T-helper 1 cell treated with Interleukin-12 subunit alpha and Interleukin-12 subunit beta and Interleukin-4 antibody, amounts not matched to agents 30 μg/mL and 1 μg/mL, for 36 hours (primary cell): ENCODE results near the gene ITM2B.
"Not testable (repeated sequence)": the region's sequence is repeated elsewhere in the genome, so short reads cannot be mapped to it uniquely, and the experiment has no call there.

ENCODE experiments used
- H3K27ac Mint-ChIP-seq: one replicate; pipeline ENCODE4 v1.8.0; 2021; ENCODE audit warnings: mild to moderate bottlenecking, mixed read lengths
- H3K27me3 Mint-ChIP-seq: one replicate; pipeline ENCODE4 v1.8.0; 2021; ENCODE audit warnings: low read depth, mixed read lengths
- H3K36me3 Mint-ChIP-seq: one replicate; pipeline ENCODE4 v1.8.0; 2021; ENCODE audit warnings: low read depth, mixed read lengths
- H3K4me1 Mint-ChIP-seq: one replicate; pipeline ENCODE4 v1.8.0; 2021; ENCODE audit warnings: low read depth, mixed read lengths
- H3K4me3 Mint-ChIP-seq: one replicate; pipeline ENCODE4 v1.8.0; 2021; ENCODE audit warnings: mild to moderate bottlenecking, moderate library complexity, mixed read lengths
- H3K9me3 Mint-ChIP-seq: one replicate; pipeline ENCODE4 v1.8.0; 2021; ENCODE audit warnings: mixed read lengths

Gene ITM2B

DNA sequence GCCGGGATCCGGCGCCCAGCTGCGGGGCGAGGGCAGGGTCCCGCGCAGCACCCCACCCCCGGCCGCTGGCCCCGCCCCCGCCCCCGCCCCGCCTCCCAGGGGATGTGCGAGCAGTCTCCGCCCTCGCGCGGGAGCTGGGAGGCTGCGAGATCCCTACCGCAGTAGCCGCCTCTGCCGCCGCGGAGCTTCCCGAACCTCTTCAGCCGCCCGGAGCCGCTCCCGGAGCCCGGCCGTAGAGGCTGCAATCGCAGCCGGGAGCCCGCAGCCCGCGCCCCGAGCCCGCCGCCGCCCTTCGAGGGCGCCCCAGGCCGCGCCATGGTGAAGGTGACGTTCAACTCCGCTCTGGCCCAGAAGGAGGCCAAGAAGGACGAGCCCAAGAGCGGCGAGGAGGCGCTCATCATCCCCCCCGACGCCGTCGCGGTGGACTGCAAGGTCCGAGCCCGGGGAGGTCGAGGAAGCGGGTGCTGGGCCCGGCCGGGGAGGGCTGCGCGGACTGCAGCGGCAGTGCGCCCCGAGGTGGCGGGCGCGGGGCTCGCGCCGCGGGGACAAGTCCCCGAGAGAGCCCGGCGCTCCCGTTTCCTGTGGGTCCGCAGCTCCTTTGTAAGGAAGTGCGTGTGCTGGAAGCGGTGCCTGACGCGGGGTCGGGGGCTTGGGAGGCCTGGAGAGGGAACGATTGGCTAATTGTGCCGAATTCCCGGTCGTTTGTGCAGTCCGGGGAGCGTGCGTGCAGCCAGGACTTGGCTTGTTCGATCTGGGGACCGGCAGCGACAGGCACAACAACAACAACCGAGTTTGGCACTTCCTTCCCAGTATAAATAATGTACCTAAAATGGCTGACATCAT is at the start of gene ITM2B:
TSS of gene ITM2B (plus strand) at position 161 of the 843 bp plus-strand sequence. CDS start at position 316, 155 bp downstream.
- Mint-ChIP-seq H3K4me1 (peaks cover 37% of the 10 kb centered on the region), H3K27ac (peak within 1 kb of the TSS; percentile 82), H3K36me3 (peaks cover 26% of the 10 kb centered on the region), H3K4me3 (peak within 1 kb of the TSS; percentile 90), H3K27me3 (peaks cover 35% of the 10 kb centered on the region), H3K9me3 (no peaks in the 10 kb centered on the region)

DNA sequence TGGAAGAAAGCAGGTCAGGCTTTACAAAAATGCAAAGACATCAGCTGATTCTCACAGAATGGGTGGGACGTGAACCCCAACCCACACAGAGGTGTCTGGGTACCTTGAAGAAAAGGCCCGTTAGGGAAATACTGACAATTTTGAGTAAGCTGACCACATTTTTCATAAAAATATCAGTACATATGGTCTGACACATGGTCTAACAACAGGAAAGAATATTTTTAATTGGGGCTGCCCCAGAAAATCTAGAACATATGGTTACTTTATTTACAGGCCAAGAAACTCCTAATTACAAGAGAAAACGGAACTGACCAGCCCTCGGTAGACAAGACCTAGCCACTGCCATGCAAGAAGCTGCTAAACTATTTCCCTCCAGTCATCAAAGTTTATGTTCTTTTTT is 48.7 kb upstream of the ITM2B start:
- H3K9me3 Mint-ChIP-seq, result no peaks in the 10 kb centered on the region
- peaks cover 26% of the 10 kb centered on the region for H3K27me3 Mint-ChIP-seq
- H3K4me1 Mint-ChIP-seq, result peaks cover 30% of the 10 kb centered on the region
- H3K36me3 Mint-ChIP-seq, result peaks cover 4% of the 10 kb centered on the region
- H3K4me3 Mint-ChIP-seq, result no peak overlapping the region
- no peak overlapping the region for H3K27ac Mint-ChIP-seq

DNA sequence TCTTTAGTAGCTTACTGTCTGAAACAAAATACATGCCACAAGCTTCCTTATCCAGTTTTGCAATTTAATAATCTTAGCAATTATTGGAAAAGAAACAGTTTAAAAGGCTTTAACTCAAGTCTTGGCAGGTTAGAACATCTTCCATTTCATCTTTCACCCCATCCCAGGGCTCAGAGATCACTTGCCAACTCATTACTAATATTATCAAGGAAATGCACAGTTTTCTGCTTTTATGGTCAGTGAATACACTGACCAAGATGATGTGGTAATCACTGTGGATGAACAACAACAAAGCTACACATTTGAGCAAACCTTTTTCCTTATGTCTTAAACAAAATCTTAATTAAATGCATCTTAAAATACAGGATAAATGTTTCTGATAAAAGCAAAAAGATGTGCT is 48.0 kb upstream of the ITM2B start:
- Mint-ChIP-seq H3K4me3 (no peak overlapping the region), H3K27me3 (peaks cover 25% of the 10 kb centered on the region), H3K27ac (no peak overlapping the region), H3K36me3 (peaks cover 4% of the 10 kb centered on the region), H3K9me3 (no peaks in the 10 kb centered on the region), H3K4me1 (peaks cover 30% of the 10 kb centered on the region)

DNA sequence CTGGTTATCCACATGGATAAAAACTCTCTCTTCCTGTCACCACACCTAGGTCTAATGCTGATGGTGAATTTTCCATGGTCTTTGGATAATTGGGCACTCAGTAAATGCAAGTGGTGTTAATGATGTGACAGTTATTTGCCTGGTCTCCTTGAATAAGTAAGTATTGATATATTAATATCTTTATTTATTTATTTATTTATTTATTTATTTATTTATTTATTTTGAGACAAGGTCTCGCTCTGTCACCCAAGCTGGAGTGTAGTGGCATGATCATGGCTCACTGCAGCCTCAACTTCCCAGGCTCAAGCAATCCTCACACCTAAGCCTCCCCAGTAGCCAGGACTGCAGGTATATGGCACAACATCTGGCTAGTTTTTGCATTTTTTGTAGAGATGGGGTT is 46.3 kb upstream of the ITM2B start:
- H3K27ac Mint-ChIP-seq, result no peak overlapping the region
- H3K4me3 Mint-ChIP-seq, result no peak overlapping the region

DNA sequence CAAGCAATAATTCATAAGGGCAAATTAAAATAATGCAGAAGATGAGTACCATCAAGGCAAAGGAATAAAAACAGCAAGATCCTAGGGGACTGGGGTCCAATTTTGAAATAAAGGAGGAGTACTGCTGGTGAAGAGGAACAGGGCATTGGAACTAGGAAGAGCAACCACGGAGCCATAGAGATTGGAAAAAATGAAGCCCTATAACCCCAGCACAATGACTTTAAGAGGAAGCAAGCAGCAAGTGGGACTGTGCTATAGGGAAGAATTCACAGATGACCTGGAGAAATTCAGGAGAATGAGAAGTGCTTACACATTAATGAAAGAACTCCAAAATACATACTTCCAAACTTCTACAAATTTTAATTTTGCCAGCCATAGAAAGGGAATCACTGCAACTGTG is 44.9 kb upstream of the ITM2B start:
- Mint-ChIP-seq H3K27ac (no peak overlapping the region), H3K36me3 (peaks cover 1% of the 10 kb centered on the region), H3K4me3 (no peak overlapping the region)

More for the DNA sequence above, 46.3 kb upstream of the ITM2B start:
- Mint-ChIP-seq H3K27me3 (peaks cover 23% of the 10 kb centered on the region), H3K9me3 (no peaks in the 10 kb centered on the region), H3K36me3 (peaks cover 4% of the 10 kb centered on the region), H3K4me1 (peaks cover 29% of the 10 kb centered on the region)

DNA sequence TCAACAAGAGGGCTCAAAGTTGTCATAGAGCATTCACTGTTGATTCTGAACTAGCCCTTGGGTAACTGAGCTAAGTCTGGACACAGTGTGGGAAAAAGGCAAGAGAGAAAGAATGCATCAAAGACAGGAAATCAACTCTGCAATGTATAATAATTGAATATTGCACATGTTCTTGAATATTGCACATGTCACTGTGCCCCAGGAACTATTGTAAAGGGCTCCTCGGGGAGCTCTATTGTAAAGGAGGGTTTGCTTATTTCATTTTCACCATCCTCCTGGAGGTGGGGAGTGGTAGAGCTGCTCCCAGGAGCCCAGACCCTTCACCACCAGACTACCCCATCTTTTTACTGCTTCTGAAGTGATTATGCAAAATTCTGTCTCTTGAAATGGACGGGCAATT is 44.4 kb upstream of the ITM2B start:
- H3K4me1 Mint-ChIP-seq, result peaks cover 27% of the 10 kb centered on the region

More for the DNA sequence above, 44.9 kb upstream of the ITM2B start:
- Mint-ChIP-seq H3K4me1 (peaks cover 27% of the 10 kb centered on the region), H3K9me3 (no peaks in the 10 kb centered on the region), H3K27me3 (peaks cover 21% of the 10 kb centered on the region)

DNA sequence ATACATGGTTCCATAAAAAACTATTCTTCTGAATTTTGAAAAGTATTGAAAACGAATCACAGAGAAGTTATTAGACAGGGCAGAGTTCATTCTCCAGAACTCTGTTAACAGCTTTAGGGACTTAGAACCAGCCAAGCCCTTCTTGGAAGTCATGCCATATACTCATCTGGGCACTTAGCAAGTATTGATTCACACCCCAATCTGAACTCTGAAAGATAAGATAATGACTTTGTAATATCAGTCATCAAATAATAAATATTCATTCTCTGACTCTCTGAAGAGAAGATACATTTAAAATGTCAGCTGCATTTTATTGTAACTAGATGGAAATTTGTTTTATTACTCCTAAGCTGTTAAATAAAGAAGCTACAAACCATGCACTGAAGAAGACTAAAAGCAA is 43.8 kb upstream of the ITM2B start:
- Mint-ChIP-seq H3K4me1 (peaks cover 28% of the 10 kb centered on the region), H3K36me3 (peaks cover 1% of the 10 kb centered on the region), H3K27ac (no peak overlapping the region), H3K9me3 (no peaks in the 10 kb centered on the region), H3K27me3 (peaks cover 22% of the 10 kb centered on the region), H3K4me3 (no peak overlapping the region)

More for the DNA sequence above, 44.4 kb upstream of the ITM2B start:
- peaks cover 1% of the 10 kb centered on the region for H3K36me3 Mint-ChIP-seq
- no peak overlapping the region for H3K4me3 Mint-ChIP-seq
- peaks cover 21% of the 10 kb centered on the region for H3K27me3 Mint-ChIP-seq
- H3K9me3 Mint-ChIP-seq, result no peaks in the 10 kb centered on the region
- no peak overlapping the region for H3K27ac Mint-ChIP-seq

DNA sequence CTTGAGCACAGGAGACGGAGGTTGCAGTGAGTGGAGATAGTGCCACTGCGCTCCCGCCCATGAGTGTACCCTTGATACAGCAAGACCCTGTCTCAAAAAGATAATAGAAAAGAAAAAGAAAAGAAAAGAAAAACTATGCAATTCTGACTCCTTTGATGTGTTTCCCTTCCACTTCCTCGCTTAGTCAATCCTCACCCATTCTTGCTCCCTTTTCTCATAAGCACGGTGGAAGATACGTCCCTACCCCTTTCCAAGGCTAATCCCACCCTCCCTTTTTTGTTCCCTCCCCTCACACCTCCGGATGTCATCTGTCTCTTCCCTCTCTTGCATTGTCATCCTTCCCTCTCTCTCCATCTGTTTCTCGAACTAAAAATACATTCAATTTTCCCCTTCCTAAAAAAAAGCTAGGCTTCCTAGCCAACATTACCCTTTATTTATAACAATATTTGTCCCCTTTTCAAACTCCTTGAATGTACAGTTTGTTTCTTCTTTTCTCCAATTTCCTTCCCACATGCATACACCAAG is 40.5 kb upstream of the ITM2B start:
- Mint-ChIP-seq H3K4me3 (no peak overlapping the region), H3K27me3 (peaks cover 27% of the 10 kb centered on the region), H3K4me1 (peaks cover 18% of the 10 kb centered on the region), H3K27ac (no peak overlapping the region), H3K36me3 (peaks cover under 1% of the 10 kb centered on the region), H3K9me3 (peaks cover 6% of the 10 kb centered on the region)

DNA sequence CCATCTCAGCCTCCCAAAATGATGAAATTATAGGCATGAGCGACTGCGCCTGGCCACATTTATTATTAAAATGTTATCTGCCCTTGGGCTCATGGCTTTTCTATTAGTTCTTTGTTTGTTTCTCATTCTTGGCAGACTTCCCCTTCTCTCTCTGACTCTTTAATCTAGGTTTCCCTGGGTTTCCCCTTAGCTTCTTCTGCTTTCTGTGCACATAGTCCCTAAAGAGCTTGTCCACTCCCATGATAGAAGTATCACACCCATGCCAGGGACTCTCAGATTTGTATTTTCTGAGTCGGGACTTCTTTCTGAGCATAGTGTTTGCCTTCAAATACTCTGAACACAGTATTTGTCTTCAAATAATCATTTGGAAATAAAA is 38.6 kb upstream of the ITM2B start:
- Mint-ChIP-seq H3K4me3 (no peak overlapping the region), H3K9me3 (peaks cover 6% of the 10 kb centered on the region), H3K27ac (no peak overlapping the region)

DNA sequence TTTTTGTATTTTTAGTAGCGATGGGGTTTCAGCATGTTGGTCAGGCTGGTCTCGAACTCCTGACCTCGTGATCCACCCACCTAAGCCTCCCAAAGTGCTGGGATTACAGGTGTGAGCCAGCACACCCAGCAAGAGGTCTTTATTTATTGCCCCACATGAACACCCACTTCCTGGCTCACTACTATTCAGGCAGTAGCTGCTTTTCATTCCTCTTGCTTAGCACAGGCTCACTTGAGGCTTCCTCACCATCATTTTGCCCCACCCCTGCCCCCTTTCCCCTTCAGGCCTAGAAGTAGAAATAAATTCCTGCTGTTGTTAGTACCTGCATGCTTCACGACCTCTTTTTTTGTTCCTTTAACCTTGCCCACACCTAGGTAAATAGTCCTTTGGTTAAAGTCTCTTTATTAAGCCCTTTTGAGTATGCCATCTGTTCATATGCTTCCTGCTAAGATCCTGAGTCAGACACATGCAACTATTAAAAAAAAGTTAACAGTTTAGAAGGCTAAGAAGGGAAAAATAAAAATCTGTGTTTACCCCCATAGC is 33.5 kb upstream of the ITM2B start:
- H3K27ac Mint-ChIP-seq, result no peak overlapping the region
- H3K4me1 Mint-ChIP-seq, result peaks cover 3% of the 10 kb centered on the region
- H3K9me3 Mint-ChIP-seq, result peaks cover 16% of the 10 kb centered on the region
- H3K4me3 Mint-ChIP-seq, result no peak overlapping the region
- peaks cover 35% of the 10 kb centered on the region for H3K27me3 Mint-ChIP-seq
- peaks cover 7% of the 10 kb centered on the region for H3K36me3 Mint-ChIP-seq

More for the DNA sequence above, 38.6 kb upstream of the ITM2B start:
- Mint-ChIP-seq H3K4me1 (peaks cover 14% of the 10 kb centered on the region), H3K36me3 (no peaks in the 10 kb centered on the region), H3K27me3 (peaks cover 17% of the 10 kb centered on the region)

DNA sequence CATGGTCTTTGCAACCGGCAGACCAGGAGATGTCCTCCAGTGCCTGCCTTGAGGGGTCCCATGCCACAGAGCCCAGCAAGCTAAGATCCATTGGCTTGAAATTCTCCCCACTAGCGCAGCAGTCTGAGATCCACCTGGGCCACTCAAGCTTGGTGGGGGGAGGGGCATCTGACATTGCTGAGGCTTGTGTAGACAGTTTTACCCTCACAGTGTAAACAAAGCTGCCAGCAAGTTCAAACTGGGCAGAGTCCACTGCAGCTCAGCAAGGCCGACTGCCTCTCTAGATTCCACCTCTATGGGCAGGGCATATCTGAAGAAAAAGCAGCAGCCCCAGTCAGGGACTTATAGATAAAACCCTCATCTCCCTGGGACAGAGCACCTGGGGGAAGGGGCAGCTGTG is 32.0 kb upstream of the ITM2B start:
- H3K9me3 Mint-ChIP-seq, result peaks cover 17% of the 10 kb centered on the region
- no peak overlapping the region for H3K27ac Mint-ChIP-seq
- H3K36me3 Mint-ChIP-seq, result peaks cover 7% of the 10 kb centered on the region
- no peak overlapping the region for H3K4me3 Mint-ChIP-seq
- H3K4me1 Mint-ChIP-seq, result peaks cover 2% of the 10 kb centered on the region
- peaks cover 46% of the 10 kb centered on the region for H3K27me3 Mint-ChIP-seq

DNA sequence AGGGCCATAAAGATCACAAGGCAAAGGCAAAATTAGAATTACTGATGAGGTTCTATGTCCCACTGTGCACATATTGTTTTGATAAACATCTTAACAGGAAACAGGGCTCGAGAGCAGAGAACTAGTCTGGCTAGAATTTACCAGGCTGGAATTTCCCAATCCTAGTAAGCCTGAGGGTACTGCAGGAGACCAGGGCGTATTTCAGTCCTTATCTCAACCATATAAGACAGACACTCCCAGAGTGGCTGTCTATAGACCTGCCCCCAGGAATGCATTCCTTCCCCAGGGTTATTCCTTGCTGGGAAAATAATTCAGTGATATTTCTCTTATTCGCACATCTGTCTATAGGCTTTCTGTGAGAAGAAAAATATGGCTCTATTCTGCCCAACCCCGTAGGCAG is 25.8 kb upstream of the ITM2B start:
- H3K27ac Mint-ChIP-seq, H3K4me3 Mint-ChIP-seq, H3K4me1 Mint-ChIP-seq, H3K36me3 Mint-ChIP-seq: not testable (repeated sequence)
- Mint-ChIP-seq H3K27me3 (peaks cover 53% of the 10 kb centered on the region), H3K9me3 (peaks cover 18% of the 10 kb centered on the region)

DNA sequence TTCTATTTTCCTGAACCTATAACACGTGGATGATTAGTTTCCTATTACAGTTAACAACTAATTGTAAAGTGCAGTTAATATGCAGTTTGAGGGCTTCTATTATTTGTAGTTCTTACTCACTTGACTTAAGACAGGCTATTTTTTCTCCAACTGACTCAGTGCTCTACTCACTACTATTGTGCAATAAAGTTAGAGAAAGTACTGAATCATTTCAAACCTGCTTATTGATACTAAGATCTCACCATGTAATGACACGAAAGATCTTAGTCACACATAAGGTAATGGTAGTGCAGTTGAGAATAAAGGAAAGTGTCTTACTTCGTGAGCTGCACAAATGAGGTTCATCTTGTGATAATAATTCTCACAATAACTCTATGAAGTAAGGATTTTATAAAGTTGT is 22.8 kb upstream of the ITM2B start:
- Mint-ChIP-seq H3K4me3 (no peak overlapping the region), H3K36me3 (peaks cover 2% of the 10 kb centered on the region), H3K4me1 (peaks cover 2% of the 10 kb centered on the region), H3K27ac (no peak overlapping the region), H3K27me3 (peaks cover 44% of the 10 kb centered on the region), H3K9me3 (peaks cover 10% of the 10 kb centered on the region)

DNA sequence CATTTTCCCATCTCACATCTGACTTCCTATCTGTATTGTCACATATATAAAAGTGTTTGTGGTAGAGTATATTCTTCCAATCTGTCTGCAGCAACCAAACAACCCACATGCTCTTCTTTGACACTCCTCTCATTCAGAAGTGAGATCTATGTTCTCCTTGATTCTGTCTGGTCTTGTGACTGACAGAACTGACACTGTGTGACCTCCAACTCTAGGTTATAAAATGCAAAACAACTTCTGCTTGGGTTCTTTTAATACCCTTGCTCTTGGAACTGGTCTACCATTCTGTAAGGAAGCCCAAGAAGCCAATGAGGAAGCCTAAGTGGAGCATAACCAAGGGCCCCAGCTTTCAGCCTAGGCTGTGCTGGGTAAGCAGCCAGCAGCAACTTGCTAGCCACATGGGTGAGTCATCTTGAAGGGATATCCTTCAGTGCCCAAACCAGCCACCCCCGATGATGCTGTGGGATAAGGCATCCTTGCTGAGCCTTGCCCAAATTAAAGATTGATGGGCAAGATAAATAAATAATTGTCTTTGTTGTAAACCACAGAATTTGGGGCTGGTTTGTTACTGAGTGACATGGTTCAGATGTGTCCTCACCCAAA is 18.4 kb upstream of the ITM2B start:
- H3K36me3 Mint-ChIP-seq, result peaks cover 2% of the 10 kb centered on the region
- peaks cover 3% of the 10 kb centered on the region for H3K4me1 Mint-ChIP-seq
- no peak overlapping the region for H3K4me3 Mint-ChIP-seq
- peaks cover 31% of the 10 kb centered on the region for H3K27me3 Mint-ChIP-seq
- H3K9me3 Mint-ChIP-seq, result peaks cover 17% of the 10 kb centered on the region
- no peak overlapping the region for H3K27ac Mint-ChIP-seq
